ENCODE results near the gene CNTNAP2.

Gene CNTNAP2

GRCh38 chr7:146735992-146736391 lies 619.4 kb downstream of the CNTNAP2 start:
- Histone ChIP-seq H3K4me3 (no peak overlapping the region), H3K27ac (no peak overlapping the region)
- DNase-seq (ENCODE audit: low spot score), result no peak
- no peak for TF ChIP-seq CTCF (IDR thresholded peaks at IDR 0.05)

- no peak overlapping the region for H3K27ac ChIP-seq
- no peak for DNase-seq (ENCODE audit: low spot score)
- TF ChIP-seq CTCF (IDR thresholded peaks at IDR 0.05), result no peak
- H3K4me3 ChIP-seq, result no peak overlapping the region
These were observed 620.0 kb downstream of the CNTNAP2 start for GRCh38 chr7:146736446-146737190.

GRCh38 chr7:146740039-146740438 lies 623.4 kb downstream of the CNTNAP2 start:
- DNase-seq (ENCODE audit: low spot score), result no peak
- H3K4me3 ChIP-seq, result no peak overlapping the region
- TF ChIP-seq CTCF (IDR thresholded peaks at IDR 0.05), result no peak
- no peak overlapping the region for H3K27ac ChIP-seq

GRCh38 chr7:146741911-146742310 lies 625.3 kb downstream of the CNTNAP2 start:
- no peak for DNase-seq (ENCODE audit: low spot score)
- Histone ChIP-seq H3K27ac (no peak overlapping the region), H3K4me3 (no peak overlapping the region)
- TF ChIP-seq CTCF (IDR thresholded peaks at IDR 0.05), result no peak

GRCh38 chr7:146754385-146754784 lies 637.8 kb downstream of the CNTNAP2 start:
- no peak for DNase-seq (ENCODE audit: low spot score)
- no peak overlapping the region for H3K4me3 ChIP-seq
- H3K27ac ChIP-seq, result no peak overlapping the region
- no peak for TF ChIP-seq CTCF (IDR thresholded peaks at IDR 0.05)

- Histone ChIP-seq H3K4me3 (no peak overlapping the region), H3K27ac (no peak overlapping the region)
- no peak for TF ChIP-seq CTCF (IDR thresholded peaks at IDR 0.05)
- DNase-seq (ENCODE audit: low spot score), result no peak
These were observed 639.0 kb downstream of the CNTNAP2 start for GRCh38 chr7:146755585-146755984.

GRCh38 chr7:146764458-146764857 lies 647.9 kb downstream of the CNTNAP2 start:
- no peak overlapping the region for H3K27ac ChIP-seq
- no peak overlapping the region for H3K4me3 ChIP-seq
- no peak for DNase-seq (ENCODE audit: low spot score)
- TF ChIP-seq CTCF (IDR thresholded peaks at IDR 0.05), result no peak

Measured in coronary artery (tissue), 2 donors.